ENCODE measurements around the gene MBTPS2.

DNA sequence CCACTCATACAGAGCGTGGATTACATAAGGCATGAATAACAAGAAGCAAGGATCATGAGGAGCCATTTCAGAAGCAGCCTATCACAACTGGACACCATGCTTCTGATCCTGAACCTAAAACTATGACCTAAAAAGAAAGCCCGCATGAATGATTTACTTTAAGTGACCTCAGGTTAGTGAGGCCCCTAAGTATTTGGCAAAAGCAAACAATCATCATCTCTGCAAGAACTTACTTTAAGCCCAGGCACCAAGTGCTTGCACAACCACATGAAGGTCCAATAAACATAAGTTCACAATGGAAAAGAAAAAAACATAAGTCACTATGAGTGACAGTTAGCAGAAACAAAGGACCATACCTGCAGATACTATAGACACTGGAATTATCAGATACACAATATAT is 7.9 kb upstream of the MBTPS2 start:
- TF ChIP-seq CTCF (conservative IDR thresholded peaks at IDR 0.05; ENCODE audit: low read depth, low read length) (no peak), EZH2 (IDR thresholded peaks at IDR 0.05; ENCODE audit: borderline replicate concordance, low read depth, low read length, poor library complexity, severe bottlenecking) (no peak)
